GM23338 (cell line): ENCODE measurements around the gene RAB34. TPM values are rescaled to one million over a fixed set of nuclear protein-coding genes. Genes with fewer than 3 reads are reported as not detected.

Source experiments
- CREB1 ChIP-seq: fragments of 250-450 bp; sonication (Bioruptor Pico); IDR thresholded peaks from 2 replicates; pipeline ENCODE4 v1.5.0; 2020; ENCODE audit warnings: low read depth, mild to moderate bottlenecking, moderate library complexity
- EZH2 ChIP-seq: fragments of 200-600 bp; sonication (generic); IDR thresholded peaks from one replicate; pipeline ENCODE4 v1.8.0; 2017; ENCODE audit warnings: antibody characterized with exemption, mild to moderate bottlenecking, low read depth; ENCODE audit not compliant: unreplicated experiment
- EZH2phosphoT487 ChIP-seq: fragments of 200-600 bp; sonication (generic); IDR thresholded peaks from one replicate; pipeline ENCODE4 v1.8.1; 2018; ENCODE audit warnings: antibody characterized with exemption; ENCODE audit not compliant: unreplicated experiment
- JUNB ChIP-seq: IDR thresholded peaks from one replicate; pipeline ENCODE4 v1.6.1; 2016; ENCODE audit warnings: antibody characterized with exemption; ENCODE audit not compliant: unreplicated experiment
- NANOG ChIP-seq: IDR thresholded peaks from 2 replicates; pipeline ENCODE4 v1.6.1; 2016; ENCODE audit warnings: antibody characterized with exemption, borderline replicate concordance
- POLR2AphosphoS5 ChIP-seq: IDR thresholded peaks from 2 replicates; pipeline ENCODE4 v1.6.1; 2016; ENCODE audit warnings: antibody characterized with exemption, low read depth
- STAT1 ChIP-seq: IDR thresholded peaks from one replicate; pipeline ENCODE4 v1.6.1; 2016; ENCODE audit warnings: antibody characterized with exemption; ENCODE audit not compliant: unreplicated experiment
- ZNF114 ChIP-seq: fragments of 250-450 bp; sonication (Bioruptor Pico); IDR thresholded peaks from 2 replicates; pipeline ENCODE4 v1.5.0; 2020; ENCODE audit warnings: mild to moderate bottlenecking, moderate library complexity
- ZNF331 ChIP-seq: fragments of 250-450 bp; sonication (Bioruptor Pico); IDR thresholded peaks from 2 replicates; pipeline ENCODE4 v1.5.0; 2020; ENCODE audit warnings: low read depth, mild to moderate bottlenecking, moderate library complexity
- polyA plus RNA-seq: library from polyadenylated mRNA; unstranded; fragments of >200 nt; fragmentation: Nextera tagmentation; extraction: Ambion mirVana; gene quantifications from 2 replicates; pipeline ENCODE4 v1.2.1, GENCODE V29; 2016
- total RNA-seq: library from RNA; depleted of rRNA; stranded (reverse); fragments of >200 nt; shearing (Covaris generic); gene quantifications from 2 replicates; pipeline ENCODE4 v1.2.3, GENCODE V29; 2014
- TF ChIP-seq, protein P1 (sequence below): IDR thresholded peaks from one replicate; pipeline ENCODE4 v1.6.1; 2018; ENCODE audit warnings: antibody characterized with exemption; ENCODE audit not compliant: unreplicated experiment
- TF ChIP-seq, protein P2 (sequence below): IDR thresholded peaks from 2 replicates; pipeline ENCODE4 v1.6.1; 2016; ENCODE audit warnings: antibody characterized with exemption
- TF ChIP-seq, protein P3 (sequence below), 2 experiments: fragments of 200-600 bp in 1 of 2; sonication (generic) in 1 of 2; conservative IDR thresholded peaks; 2 replicates each; pipeline versions ENCODE4 v1.5.1 to v1.6.1; 2016 to 2017; ENCODE audit warnings: antibody characterized with exemption in 2 of 2, low read depth in 2 of 2, mild to moderate bottlenecking in 2 of 2, moderate library complexity in 1 of 2

Gene RAB34
- total and polyA plus RNA-seq, 2 experiments from 2014 or later: 184 to 394 TPM

DNA sequence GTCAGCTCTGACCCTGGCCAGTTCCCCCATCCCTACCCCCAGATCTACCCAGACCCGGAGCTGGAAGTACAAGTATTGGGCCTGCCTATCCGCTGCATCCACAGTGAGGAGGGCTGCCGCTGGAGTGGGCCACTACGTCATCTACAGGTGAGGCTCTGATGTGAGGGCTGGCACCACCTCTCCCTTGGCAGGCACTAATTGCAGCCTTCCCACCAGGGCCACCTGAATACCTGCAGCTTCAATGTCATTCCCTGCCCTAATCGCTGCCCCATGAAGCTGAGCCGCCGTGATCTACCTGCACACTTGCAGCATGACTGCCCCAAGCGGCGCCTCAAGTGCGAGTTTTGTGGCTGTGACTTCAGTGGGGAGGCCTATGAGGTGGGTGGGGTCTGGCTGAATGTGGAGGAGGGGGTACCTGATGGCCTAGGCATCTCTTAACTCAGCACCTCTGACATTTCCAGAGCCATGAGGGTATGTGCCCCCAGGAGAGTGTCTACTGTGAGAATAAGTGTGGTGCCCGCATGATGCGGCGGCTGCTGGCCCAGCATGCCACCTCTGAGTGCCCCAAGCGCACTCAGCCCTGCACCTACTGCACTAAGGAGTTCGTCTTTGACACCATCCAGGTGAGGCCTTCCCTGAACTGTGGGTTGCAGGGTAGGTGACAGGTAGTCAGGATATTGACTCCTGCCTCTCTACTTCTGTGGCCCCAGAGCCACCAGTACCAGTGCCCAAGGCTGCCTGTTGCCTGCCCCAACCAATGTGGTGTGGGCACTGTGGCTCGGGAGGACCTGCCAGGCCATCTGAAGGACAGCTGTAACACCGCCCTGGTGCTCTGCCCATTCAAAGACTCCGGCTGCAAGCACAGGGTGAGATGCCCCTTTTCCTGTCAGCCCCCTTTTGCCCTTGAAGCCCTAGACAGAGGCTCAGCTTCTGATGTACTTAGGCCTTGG is 30.4 kb upstream of the RAB34 start (continued):
- TF ChIP-seq, protein P1, sequence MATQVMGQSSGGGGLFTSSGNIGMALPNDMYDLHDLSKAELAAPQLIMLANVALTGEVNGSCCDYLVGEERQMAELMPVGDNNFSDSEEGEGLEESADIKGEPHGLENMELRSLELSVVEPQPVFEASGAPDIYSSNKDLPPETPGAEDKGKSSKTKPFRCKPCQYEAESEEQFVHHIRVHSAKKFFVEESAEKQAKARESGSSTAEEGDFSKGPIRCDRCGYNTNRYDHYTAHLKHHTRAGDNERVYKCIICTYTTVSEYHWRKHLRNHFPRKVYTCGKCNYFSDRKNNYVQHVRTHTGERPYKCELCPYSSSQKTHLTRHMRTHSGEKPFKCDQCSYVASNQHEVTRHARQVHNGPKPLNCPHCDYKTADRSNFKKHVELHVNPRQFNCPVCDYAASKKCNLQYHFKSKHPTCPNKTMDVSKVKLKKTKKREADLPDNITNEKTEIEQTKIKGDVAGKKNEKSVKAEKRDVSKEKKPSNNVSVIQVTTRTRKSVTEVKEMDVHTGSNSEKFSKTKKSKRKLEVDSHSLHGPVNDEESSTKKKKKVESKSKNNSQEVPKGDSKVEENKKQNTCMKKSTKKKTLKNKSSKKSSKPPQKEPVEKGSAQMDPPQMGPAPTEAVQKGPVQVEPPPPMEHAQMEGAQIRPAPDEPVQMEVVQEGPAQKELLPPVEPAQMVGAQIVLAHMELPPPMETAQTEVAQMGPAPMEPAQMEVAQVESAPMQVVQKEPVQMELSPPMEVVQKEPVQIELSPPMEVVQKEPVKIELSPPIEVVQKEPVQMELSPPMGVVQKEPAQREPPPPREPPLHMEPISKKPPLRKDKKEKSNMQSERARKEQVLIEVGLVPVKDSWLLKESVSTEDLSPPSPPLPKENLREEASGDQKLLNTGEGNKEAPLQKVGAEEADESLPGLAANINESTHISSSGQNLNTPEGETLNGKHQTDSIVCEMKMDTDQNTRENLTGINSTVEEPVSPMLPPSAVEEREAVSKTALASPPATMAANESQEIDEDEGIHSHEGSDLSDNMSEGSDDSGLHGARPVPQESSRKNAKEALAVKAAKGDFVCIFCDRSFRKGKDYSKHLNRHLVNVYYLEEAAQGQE: no peak
- TF ChIP-seq, protein P2, sequence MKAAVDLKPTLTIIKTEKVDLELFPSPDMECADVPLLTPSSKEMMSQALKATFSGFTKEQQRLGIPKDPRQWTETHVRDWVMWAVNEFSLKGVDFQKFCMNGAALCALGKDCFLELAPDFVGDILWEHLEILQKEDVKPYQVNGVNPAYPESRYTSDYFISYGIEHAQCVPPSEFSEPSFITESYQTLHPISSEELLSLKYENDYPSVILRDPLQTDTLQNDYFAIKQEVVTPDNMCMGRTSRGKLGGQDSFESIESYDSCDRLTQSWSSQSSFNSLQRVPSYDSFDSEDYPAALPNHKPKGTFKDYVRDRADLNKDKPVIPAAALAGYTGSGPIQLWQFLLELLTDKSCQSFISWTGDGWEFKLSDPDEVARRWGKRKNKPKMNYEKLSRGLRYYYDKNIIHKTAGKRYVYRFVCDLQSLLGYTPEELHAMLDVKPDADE: no peak
- TF ChIP-seq JUNB (no peak), ZNF331 (CRISPR knock-in tag) (no peak), STAT1 (no peak), ZNF114 (CRISPR knock-in tag) (no peak), EZH2phosphoT487 (no peak), NANOG (no peak), CREB1 (CRISPR knock-in tag) (no peak), POLR2AphosphoS5 (no peak; the same call in 1 of the 2 replicates), EZH2 (no peak)
- TF ChIP-seq, protein P3, sequence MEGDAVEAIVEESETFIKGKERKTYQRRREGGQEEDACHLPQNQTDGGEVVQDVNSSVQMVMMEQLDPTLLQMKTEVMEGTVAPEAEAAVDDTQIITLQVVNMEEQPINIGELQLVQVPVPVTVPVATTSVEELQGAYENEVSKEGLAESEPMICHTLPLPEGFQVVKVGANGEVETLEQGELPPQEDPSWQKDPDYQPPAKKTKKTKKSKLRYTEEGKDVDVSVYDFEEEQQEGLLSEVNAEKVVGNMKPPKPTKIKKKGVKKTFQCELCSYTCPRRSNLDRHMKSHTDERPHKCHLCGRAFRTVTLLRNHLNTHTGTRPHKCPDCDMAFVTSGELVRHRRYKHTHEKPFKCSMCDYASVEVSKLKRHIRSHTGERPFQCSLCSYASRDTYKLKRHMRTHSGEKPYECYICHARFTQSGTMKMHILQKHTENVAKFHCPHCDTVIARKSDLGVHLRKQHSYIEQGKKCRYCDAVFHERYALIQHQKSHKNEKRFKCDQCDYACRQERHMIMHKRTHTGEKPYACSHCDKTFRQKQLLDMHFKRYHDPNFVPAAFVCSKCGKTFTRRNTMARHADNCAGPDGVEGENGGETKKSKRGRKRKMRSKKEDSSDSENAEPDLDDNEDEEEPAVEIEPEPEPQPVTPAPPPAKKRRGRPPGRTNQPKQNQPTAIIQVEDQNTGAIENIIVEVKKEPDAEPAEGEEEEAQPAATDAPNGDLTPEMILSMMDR (conservative IDR thresholded peaks at IDR 0.05; ENCODE audit: low read depth in 2 of 2): no peak
